HTR-8/SVneo (cell line): ENCODE measurements around the gene SMYD3.
A peak's percentile ranks its signal among the peaks of the same experiment; 100 is the strongest.

Source experiments
- DNase-seq: peaks from one replicate; pipeline ENCODE4 v3.0.0; 2011; ENCODE audit warnings: low spot score, mixed read lengths; ENCODE audit not compliant: insufficient read length
- FAIRE-seq: peaks from 2 replicates; lab custom pipeline; 2011; peaks lifted over from hg19 to GRCh38; lab: Jason Lieb, UNC

SMYD3 gene

GRCh38 chr1:245929224-245929623, 577.9 kb downstream of the SMYD3 start:
- FAIRE-seq, result no peak
- no peak for DNase-seq

GRCh38 chr1:245926888-245927287, 580.2 kb downstream of the SMYD3 start:
- FAIRE-seq (no peak), DNase-seq (no peak)

GRCh38 chr1:245923215-245923614, 583.9 kb downstream of the SMYD3 start:
- no peak for DNase-seq
- no peak for FAIRE-seq

GRCh38 chr1:245921417-245921816, 585.7 kb downstream of the SMYD3 start:
- no peak for DNase-seq
- no peak for FAIRE-seq

GRCh38 chr1:245917403-245917802, 589.7 kb downstream of the SMYD3 start:
- DNase-seq (no peak), FAIRE-seq (no peak)

- DNase-seq (no peak), FAIRE-seq (no peak)
Observed at GRCh38 chr1:245915841-245916240, 591.2 kb downstream of the SMYD3 start.

GRCh38 chr1:245915406-245915805, 591.7 kb downstream of the SMYD3 start:
- FAIRE-seq (no peak), DNase-seq (no peak)

GRCh38 chr1:245908543-245908942, 598.5 kb downstream of the SMYD3 start:
- FAIRE-seq, result no peak
- DNase-seq, result no peak

GRCh38 chr1:245906207-245906606, 600.9 kb downstream of the SMYD3 start:
- no peak for FAIRE-seq
- DNase-seq, result no peak

- DNase-seq (no peak), FAIRE-seq (no peak)
Observed at GRCh38 chr1:245903851-245904250, 603.2 kb downstream of the SMYD3 start.

- FAIRE-seq (no peak), DNase-seq (no peak)
Observed at GRCh38 chr1:245901565-245901964, 605.5 kb downstream of the SMYD3 start.

GRCh38 chr1:245901037-245901436, 606.0 kb downstream of the SMYD3 start:
- no peak for FAIRE-seq
- DNase-seq, result no peak

GRCh38 chr1:245898581-245898980, 608.5 kb downstream of the SMYD3 start:
- DNase-seq, result no peak
- FAIRE-seq, result no peak

GRCh38 chr1:245896258-245896657, 610.8 kb downstream of the SMYD3 start:
- FAIRE-seq (no peak), DNase-seq (no peak)

- DNase-seq, result no peak
- FAIRE-seq, result peak; percentile 33
Observed at GRCh38 chr1:245895455-245895959, 611.6 kb downstream of the SMYD3 start.

- DNase-seq (no peak), FAIRE-seq (no peak)
Observed at GRCh38 chr1:245894843-245895242, 612.2 kb downstream of the SMYD3 start.

GRCh38 chr1:245893025-245893424, 614.1 kb downstream of the SMYD3 start:
- FAIRE-seq, result no peak
- no peak for DNase-seq

GRCh38 chr1:245888809-245889208, 618.3 kb downstream of the SMYD3 start:
- FAIRE-seq, result no peak
- DNase-seq, result peak; percentile 37

GRCh38 chr1:245887829-245888228, 619.2 kb downstream of the SMYD3 start:
- no peak for FAIRE-seq
- DNase-seq, result no peak

GRCh38 chr1:245881767-245882391, 625.2 kb downstream of the SMYD3 start:
- FAIRE-seq (no peak), DNase-seq (no peak)

- FAIRE-seq, result no peak
- DNase-seq, result peak; percentile 45
Observed at GRCh38 chr1:245880754-245881403, 626.2 kb downstream of the SMYD3 start.

GRCh38 chr1:245879091-245879490, 628.0 kb downstream of the SMYD3 start:
- FAIRE-seq, result no peak
- no peak for DNase-seq
